Naive thymus-derived CD4-positive, alpha-beta T cell (primary cell): Measurements from ENCODE around the gene RPL13A. TPM values are rescaled to one million over a fixed set of nuclear protein-coding genes. Genes with fewer than 3 reads are reported as not detected.

Source experiments
- ATAC-seq: fragments of 150-1000 bp; cut with Tn5 transposase; 2 replicates; pipeline ENCODE4 v1.10.0; 2021; ENCODE audit warnings: mild to moderate bottlenecking, moderate library complexity
- CTCF ChIA-PET: fragments of 350-600 bp; sonication (Branson Sonifier 250); formaldehyde crosslinking; loops from one replicate; lab custom pipeline; 2021; ENCODE audit warnings: antibody characterized with exemption; lab: Charles Lee
- POLR2A ChIA-PET: fragments of 350-600 bp; sonication (Branson Sonifier 250); formaldehyde crosslinking; loops from one replicate; lab custom pipeline; 2021; ENCODE audit warnings: antibody characterized with exemption, inconsistent platforms; lab: Charles Lee
- DNase-seq, 9 donors: peaks; one replicate each; pipeline versions ENCODE4 v3.0.0 to v3.0.0-alpha.2; 2020 to 2022; ENCODE audit warnings: mixed read lengths in 1 of 9
- H3K27ac ChIP-seq: one replicate; pipeline ENCODE4 v1.7.0; 2013; ENCODE audit warnings: mild to moderate bottlenecking, low read depth, low read length, moderate library complexity
- H3K27me3 ChIP-seq, 2 donors: one replicate each; pipeline ENCODE4 v1.7.0; 2013; ENCODE audit warnings: low read length in 2 of 2, mild to moderate bottlenecking in 2 of 2, moderate library complexity in 2 of 2; ENCODE audit not compliant: control insufficient read depth in 2 of 2, insufficient read depth in 2 of 2
- H3K36me3 ChIP-seq, 3 experiments: 1 replicate in 2 of 3; 2 replicates in 1 of 3; pipeline ENCODE4 v1.7.0; 2013; ENCODE audit warnings: low read length in 3 of 3, mild to moderate bottlenecking in 3 of 3, moderate library complexity in 1 of 3; ENCODE audit not compliant: insufficient read depth in 3 of 3, control insufficient read depth in 2 of 3
- H3K4me1 ChIP-seq, 2 donors: one replicate each; pipeline ENCODE4 v1.7.0; 2013; ENCODE audit warnings: low read length in 2 of 2, mild to moderate bottlenecking in 2 of 2, moderate library complexity in 1 of 2; ENCODE audit not compliant: control insufficient read depth in 2 of 2, insufficient read depth in 2 of 2
- H3K4me3 ChIP-seq: 2 replicates; pipeline ENCODE4 v1.7.0; 2013; ENCODE audit warnings: mild to moderate bottlenecking, low read length
- H3K9me3 ChIP-seq, 3 experiments: 1 replicate in 2 of 3; 2 replicates in 1 of 3; pipeline ENCODE4 v1.7.0; 2013; ENCODE audit warnings: low read length in 3 of 3; ENCODE audit not compliant: control insufficient read depth in 2 of 3
- H3K27ac Mint-ChIP-seq, 9 donors: one replicate each; pipeline ENCODE4 v1.8.0; 2020 to 2022; ENCODE audit warnings: mixed read lengths in 9 of 9, mild to moderate bottlenecking in 8 of 9, moderate library complexity in 5 of 9, inconsistent platforms in 2 of 9
- H3K27me3 Mint-ChIP-seq, 5 donors: one replicate each; pipeline ENCODE4 v1.8.0; 2021 to 2022; ENCODE audit warnings: mixed read lengths in 5 of 5, mild to moderate bottlenecking in 1 of 5
- H3K36me3 Mint-ChIP-seq, 5 donors: one replicate each; pipeline ENCODE4 v1.8.0; 2020 to 2022; ENCODE audit warnings: mixed read lengths in 5 of 5, mild to moderate bottlenecking in 3 of 5, inconsistent platforms in 1 of 5
- H3K4me1 Mint-ChIP-seq, 7 donors: one replicate each; pipeline ENCODE4 v1.8.0; 2020 to 2022; ENCODE audit warnings: mixed read lengths in 7 of 7, mild to moderate bottlenecking in 3 of 7, inconsistent platforms in 1 of 7
- H3K4me3 Mint-ChIP-seq, 10 donors: one replicate each; pipeline ENCODE4 v1.8.0; 2020 to 2022; ENCODE audit warnings: mild to moderate bottlenecking in 10 of 10, mixed read lengths in 10 of 10, moderate library complexity in 6 of 10, inconsistent platforms in 2 of 10
- H3K9me3 Mint-ChIP-seq, 11 donors: one replicate each; pipeline ENCODE4 v1.8.0; 2020 to 2022; ENCODE audit warnings: mixed read lengths in 11 of 11, mild to moderate bottlenecking in 4 of 11, inconsistent platforms in 1 of 11, moderate library complexity in 1 of 11
- intact Hi-C, 2 donors: fragments of 100-400 bp; cut with micrococcal nuclease; formaldehyde crosslinking; loops; one replicate each; pipeline ENCODE4 v1.15.1; 2023
- polyA plus RNA-seq, 2 donors: library from polyadenylated mRNA; unstranded; fragments of 300-500 nt; fragmentation: Illumina TruSeq; gene quantifications; one replicate each; pipeline ENCODE4 v1.2.3, GENCODE V29; 2021
- total RNA-seq, 6 experiments: library from RNA in 5 of 6; stranded (reverse) in 5 of 6; gene quantifications; 1 replicate in 5 of 6; 2 replicates in 1 of 6; pipeline ENCODE4 v1.2.3 and lab custom pipeline; 2021 to 2026

Gene RPL13A
- total and polyA plus RNA-seq, 7 experiments from 2014 or later, result 2,467 to 6,044 (median 4,438) TPM

GRCh38 chr19:49520705-49521319 lies 33.4 kb downstream of the RPL13A start:
- Mint-ChIP-seq H3K27me3 (peaks cover 0 to 12% (median 0%) of the 10 kb centered on the region in 5 donors), H3K27ac (no peak overlapping the region), H3K9me3 (no peaks in the 10 kb centered on the region), H3K4me3 (no peak overlapping the region), H3K4me1 (peaks cover 2 to 43% (median 23%) of the 10 kb centered on the region in 7 donors), H3K36me3 (peaks cover 1 to 20% (median 5%) of the 10 kb centered on the region in 5 donors)
- intact Hi-C loops, result no loop called here
- no peak for DNase-seq
- no peak for ATAC-seq
- Histone ChIP-seq H3K4me1 (peaks cover 0 to 3% of the 10 kb centered on the region in 2 donors), H3K4me3 (no peak overlapping the region), H3K27me3 (no peaks in the 10 kb centered on the region), H3K9me3 (no peaks in the 10 kb centered on the region), H3K36me3 (peaks cover 0 to 4% (median 0%) of the 10 kb centered on the region in 3 experiments), H3K27ac (no peak overlapping the region)
- POLR2A ChIA-PET, result interaction anchor here (0.6 kb wide), 1 partner anchor 18 kb away, joined by 6 read pairs; no protein-coding TSS in a partner anchor
- CTCF ChIA-PET, result interaction anchor here (0.6 to 0.7 kb wide), 2 partner anchors 9 to 49 kb away, joined by 3 to 5 read pairs; no protein-coding TSS in a partner anchor

GRCh38 chr19:49524812-49525455 lies 37.5 kb downstream of the RPL13A start:
- Mint-ChIP-seq H3K4me1 (peaks cover 13 to 38% (median 25%) of the 10 kb centered on the region in 7 donors), H3K27ac (peak overlapping the region in 1 of 9 donors; percentile 61), H3K9me3 (no peaks in the 10 kb centered on the region), H3K36me3 (peaks cover 0 to 11% (median 3%) of the 10 kb centered on the region in 5 donors), H3K27me3 (peaks cover 0 to 13% (median 0%) of the 10 kb centered on the region in 5 donors), H3K4me3 (peak overlapping the region in 1 of 10 donors; percentile 46)
- H3K27me3 ChIP-seq, result no peaks in the 10 kb centered on the region
- no peak for DNase-seq
- no peak overlapping the region for H3K4me3 ChIP-seq
- H3K9me3 ChIP-seq, result no peaks in the 10 kb centered on the region
- peaks cover 9% of the 10 kb centered on the region in 2 donors for H3K4me1 ChIP-seq
- peaks cover 0 to 4% (median 0%) of the 10 kb centered on the region in 3 experiments for H3K36me3 ChIP-seq
- intact Hi-C loops, result no loop called here
- ATAC-seq, result no peak
- no peak overlapping the region for H3K27ac ChIP-seq
- POLR2A ChIA-PET, result interaction anchor here (1.1 kb wide), 2 partner anchors 22 to 25 kb away, joined by 3 read pairs; no protein-coding TSS in a partner anchor
- CTCF ChIA-PET, result interaction anchor here (1.3 kb wide), 1 partner anchor 18 kb away, joined by 3 read pairs; no protein-coding TSS in a partner anchor

- ChIA-PET POLR2A (interaction anchor here (0.9 to 1.7 kb wide), 15 partner anchors 10 to 51 kb away, joined by 3 to 8 read pairs (median 4); partner anchors contain the start of gene RPL13A), CTCF (interaction anchor here (1.0 to 1.3 kb wide), 3 partner anchors 18 to 112 kb away, joined by 3 to 9 read pairs (median 4); no protein-coding TSS in a partner anchor)
- Histone ChIP-seq H3K27ac (peak overlapping the region; percentile 45), H3K27me3 (no peaks in the 10 kb centered on the region), H3K9me3 (no peaks in the 10 kb centered on the region), H3K4me1 (peaks cover 9 to 15% of the 10 kb centered on the region in 2 donors), H3K36me3 (peaks cover 0 to 4% (median 0%) of the 10 kb centered on the region in 3 experiments), H3K4me3 (peak overlapping the region; percentile 64)
- peaks cover 0 to 9% (median 0%) of the 10 kb centered on the region in 5 donors for H3K27me3 Mint-ChIP-seq
- H3K27ac Mint-ChIP-seq, result peak overlapping the region in 6 of 9 donors; percentile 59 to 87 (median 76)
- intact Hi-C loops, result no loop called here
- H3K36me3 Mint-ChIP-seq, result peaks cover 2 to 8% (median 5%) of the 10 kb centered on the region in 5 donors
- DNase-seq (no peak), ATAC-seq (no peak)
- H3K4me3 Mint-ChIP-seq, result peak overlapping the region; percentile 80 to 90 (median 86)
- no peaks in the 10 kb centered on the region for H3K9me3 Mint-ChIP-seq
- H3K4me1 Mint-ChIP-seq, result peaks cover 19 to 42% (median 30%) of the 10 kb centered on the region in 7 donors
Measured at GRCh38 chr19:49528211-49528771, 40.9 kb downstream of the RPL13A start.

GRCh38 chr19:49530708-49531107 lies 43.3 kb downstream of the RPL13A start:
- intact Hi-C loops, result no loop called here
- no peaks in the 10 kb centered on the region for H3K36me3 ChIP-seq
- H3K4me1 ChIP-seq, result peaks cover 21 to 29% of the 10 kb centered on the region in 2 donors
- Mint-ChIP-seq H3K27ac (peak overlapping the region in 3 of 9 donors; percentile 24 to 58 (median 58)), H3K9me3 (no peaks in the 10 kb centered on the region), H3K4me1 (peaks cover 26 to 47% (median 39%) of the 10 kb centered on the region in 7 donors), H3K27me3 (peaks cover 0 to 9% (median 0%) of the 10 kb centered on the region in 5 donors), H3K36me3 (peaks cover 0 to 7% (median 3%) of the 10 kb centered on the region in 5 donors), H3K4me3 (peak overlapping the region in 2 of 10 donors; percentile 45 to 56)
- POLR2A ChIA-PET, result interaction anchor here (1.5 kb wide), 1 partner anchor 16 kb away, joined by 4 read pairs; no protein-coding TSS in a partner anchor
- DNase-seq (no peak), ATAC-seq (no peak)
- CTCF ChIA-PET, result interaction anchor here (0.7 to 1.4 kb wide), 3 partner anchors 38 to 53 kb away, joined by 4 to 6 read pairs (median 4); no protein-coding TSS in a partner anchor
- H3K9me3 ChIP-seq, result no peaks in the 10 kb centered on the region
- H3K4me3 ChIP-seq, result no peak overlapping the region
- no peak overlapping the region for H3K27ac ChIP-seq
- no peaks in the 10 kb centered on the region for H3K27me3 ChIP-seq

GRCh38 chr19:49533551-49534488 lies 46.4 kb downstream of the RPL13A start:
- Histone ChIP-seq H3K36me3 (peaks cover 0 to 3% (median 0%) of the 10 kb centered on the region in 3 experiments), H3K27ac (peak overlapping the region; percentile 66), H3K4me1 (peaks cover 12 to 21% of the 10 kb centered on the region in 2 donors), H3K9me3 (no peaks in the 10 kb centered on the region), H3K4me3 (peak overlapping the region; percentile 58), H3K27me3 (no peaks in the 10 kb centered on the region)
- H3K9me3 Mint-ChIP-seq, result no peaks in the 10 kb centered on the region
- ATAC-seq, result peak; percentile 94
- peak overlapping the region; percentile 41 to 95 (median 72) for H3K27ac Mint-ChIP-seq
- H3K4me3 Mint-ChIP-seq, result peak overlapping the region; percentile 77 to 95 (median 91)
- intact Hi-C loops, result loop anchor here (1.0 to 2.0 kb wide), 5 partner anchors 13 to 36 kb away; partner anchors contain the start of gene FCGRT (in 1 of the 2)
- H3K4me1 Mint-ChIP-seq, result peaks cover 19 to 32% (median 24%) of the 10 kb centered on the region in 7 donors
- H3K27me3 Mint-ChIP-seq, result peaks cover 0 to 4% (median 0%) of the 10 kb centered on the region in 5 donors
- ChIA-PET POLR2A (interaction anchor here (0.7 to 2.9 kb wide), 18 partner anchors 10 to 38 kb away, joined by 3 to 17 read pairs (median 4); partner anchors contain the start of gene FCGRT), CTCF (interaction anchor here (1.0 to 2.9 kb wide), 6 partner anchors 14 to 36 kb away, joined by 3 to 26 read pairs (median 4); no protein-coding TSS in a partner anchor)
- DNase-seq, result peak; percentile 80 to 96 (median 89)
- H3K36me3 Mint-ChIP-seq, result peaks cover 0 to 5% (median 3%) of the 10 kb centered on the region in 5 donors
